ENCODE measurements around the gene SARNP.

GRCh38 chr12:55820679-55821078 lies 3.2 kb upstream of the SARNP start:
- no peak for TF ChIP-seq CTCF (IDR thresholded peaks at IDR 0.05)
- no peak for TF ChIP-seq EP300 (IDR thresholded peaks at IDR 0.05)
- no peak for TF ChIP-seq POLR2AphosphoS5 (IDR thresholded peaks at IDR 0.05)
- TF ChIP-seq POLR2A (IDR thresholded peaks at IDR 0.05), result no peak
